Stimulated activated CD8-positive, alpha-beta memory T cell treated with anti-CD3 and anti-CD28 coated beads, Interleukin-12 subunit alpha, Interleukin-12 subunit beta, amount 100 ng/mL, for 24 hours (primary cell): ENCODE data around the gene KBTBD2.
"Not testable (repeated sequence)": the region's sequence is repeated elsewhere in the genome, so short reads cannot be mapped to it uniquely, and the experiment has no call there.

ENCODE experiments used
- DNase-seq: peaks from one replicate; pipeline ENCODE4 v3.0.0-alpha.2; 2020; ENCODE audit errors: extremely low read depth

The KBTBD2 gene

GRCh38 chr7:32893207-32893524 is 1.6 kb upstream of the KBTBD2 start:
- DNase-seq, result no peak

DNA sequence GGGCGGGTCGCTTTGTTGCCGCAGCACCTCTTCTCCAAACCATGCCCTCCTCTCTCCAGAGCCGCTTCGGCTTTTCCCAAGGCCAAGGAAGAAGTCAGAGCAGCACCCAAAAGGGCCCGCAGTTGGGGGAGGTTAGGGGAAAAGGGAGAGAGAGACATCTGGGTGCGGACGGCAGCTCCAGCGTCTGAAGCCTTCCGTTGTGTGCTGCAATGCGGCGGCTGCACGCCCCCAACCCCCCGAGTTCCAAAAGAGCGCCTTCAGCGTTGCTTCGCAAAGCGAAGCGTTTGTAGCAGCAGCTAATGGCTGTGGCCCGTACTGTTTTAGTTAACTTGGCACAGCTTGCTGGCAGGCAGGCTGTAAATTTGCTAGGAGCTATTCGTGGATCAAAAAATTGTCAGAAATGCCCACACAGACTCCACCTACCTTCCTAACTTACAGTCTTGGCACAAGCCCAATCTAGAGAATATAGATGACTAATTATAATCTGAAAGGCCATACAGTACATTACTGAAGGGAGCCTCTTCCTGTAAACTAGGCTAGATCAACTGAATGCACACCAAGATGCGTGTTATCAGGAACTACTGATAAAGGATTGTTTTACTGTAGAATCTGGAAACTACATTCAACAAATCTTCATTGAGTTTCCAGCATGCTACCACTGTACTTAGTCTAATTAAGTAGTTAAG is 1.1 kb upstream of the KBTBD2 start:
- DNase-seq, result no peak

- DNase-seq, result peak; percentile 95
Measured at GRCh38 chr7:32891800-32892520, 400 bp upstream of the KBTBD2 start.

- DNase-seq, result no peak
Measured at GRCh38 chr7:32890793-32891042, 842 bp downstream of the KBTBD2 start.

- DNase-seq, result no peak
Measured at GRCh38 chr7:32890010-32890792, 1.4 kb downstream of the KBTBD2 start.

DNA sequence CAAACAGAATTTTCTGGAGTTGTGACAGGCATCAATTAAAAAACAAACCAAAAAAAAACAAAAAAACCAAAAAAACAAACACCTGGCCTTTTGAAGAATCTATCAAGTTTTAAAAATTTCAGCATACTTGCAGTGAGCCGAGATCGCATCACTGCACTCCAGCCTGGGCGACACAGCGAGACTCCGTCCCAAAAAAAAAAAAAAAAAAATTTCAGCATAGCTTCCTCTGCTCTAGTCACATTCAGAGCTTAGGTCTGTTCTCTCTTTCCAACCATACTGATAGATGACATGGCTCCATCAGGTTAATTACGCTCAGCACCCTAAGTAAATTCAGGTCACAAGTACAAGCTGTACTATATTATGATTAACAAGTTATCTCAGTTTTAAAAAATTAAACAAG is 3.1 kb downstream of the KBTBD2 start:
- DNase-seq, result no peak

DNA sequence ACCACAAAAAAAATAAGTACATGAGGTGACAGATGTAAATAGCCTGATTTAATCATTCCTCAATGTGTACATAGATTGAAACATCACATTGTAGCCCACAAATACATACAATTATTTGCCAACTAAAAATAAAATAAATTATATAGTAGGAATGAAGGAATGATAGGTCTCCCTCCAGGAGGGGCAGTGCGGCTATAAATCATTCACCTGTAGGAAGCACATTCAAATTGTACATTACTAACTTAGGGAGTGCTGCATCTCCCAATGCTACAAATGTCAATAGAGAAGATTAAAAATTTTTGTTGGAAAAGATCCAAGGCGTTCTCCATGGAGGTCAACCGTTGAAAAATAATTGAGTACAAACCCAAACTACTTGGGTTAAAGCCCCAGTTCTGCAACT is 4.2 kb downstream of the KBTBD2 start:
- no peak for DNase-seq

GRCh38 chr7:32881074-32881982 is 10.2 kb downstream of the KBTBD2 start:
- DNase-seq, result no peak

- DNase-seq, result no peak
Measured at GRCh38 chr7:32879460-32879859, 12.1 kb downstream of the KBTBD2 start.

DNA sequence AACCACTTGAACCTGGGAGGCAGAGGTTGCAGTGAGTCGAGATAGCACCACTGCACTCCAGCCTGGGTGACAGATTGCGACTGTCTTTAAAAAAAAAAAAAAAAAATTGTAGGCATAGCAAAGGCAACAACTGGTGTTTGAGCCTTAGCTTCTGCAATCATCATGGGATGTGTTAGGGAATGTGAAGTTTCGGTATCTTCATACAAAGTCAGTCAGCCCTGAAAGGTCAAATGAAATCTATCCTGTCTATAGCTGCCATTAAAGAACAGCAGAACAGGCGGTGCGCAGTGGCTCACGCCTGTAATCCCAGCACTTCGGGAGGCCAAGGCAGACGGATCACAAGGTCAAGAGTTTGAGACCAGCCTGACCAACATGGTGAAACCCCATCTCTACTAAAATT is 13.5 kb downstream of the KBTBD2 start:
- DNase-seq, result not testable (repeated sequence)

GRCh38 chr7:32872421-32872820 is 19.1 kb downstream of the KBTBD2 start:
- no peak for DNase-seq

- no peak for DNase-seq
Measured at GRCh38 chr7:32871624-32872371, 19.8 kb downstream of the KBTBD2 start.

- DNase-seq, result no peak
Measured at GRCh38 chr7:32870298-32870697, 21.3 kb downstream of the KBTBD2 start.

- DNase-seq, result no peak
Measured at GRCh38 chr7:32869716-32870115, 21.8 kb downstream of the KBTBD2 start.

- no peak for DNase-seq
Measured at GRCh38 chr7:32868116-32868515, 23.4 kb downstream of the KBTBD2 start.

DNA sequence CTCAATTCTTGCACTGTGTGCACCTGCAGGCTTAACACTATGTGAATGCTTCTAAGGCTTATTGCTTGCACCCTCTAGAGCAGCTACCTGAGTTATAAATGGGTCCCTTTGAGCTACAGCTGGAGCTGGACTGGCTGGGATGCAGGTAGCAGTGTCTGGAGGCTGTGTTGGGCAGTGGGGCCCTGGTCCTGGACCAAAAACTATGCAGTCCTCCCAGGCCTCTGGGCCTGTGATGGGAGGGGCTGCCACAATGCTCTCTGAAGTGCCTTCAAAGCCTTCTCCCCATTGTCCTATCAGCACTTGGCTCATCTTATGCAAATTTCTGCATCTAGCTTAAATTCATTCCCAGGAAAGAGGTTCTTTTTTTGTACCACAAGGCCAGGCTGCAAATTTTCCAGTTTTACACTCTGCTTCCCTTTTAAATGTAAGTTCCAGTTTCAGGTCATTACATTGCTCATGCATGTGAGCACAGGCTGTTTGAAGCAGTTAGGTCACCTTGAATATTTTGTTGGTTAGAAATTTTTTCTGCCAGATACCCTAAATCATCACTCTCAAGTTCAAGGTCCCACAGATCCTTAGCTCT is 26.0 kb downstream of the KBTBD2 start:
- no peak for DNase-seq

GRCh38 chr7:32863872-32864271 is 27.7 kb downstream of the KBTBD2 start:
- not testable (repeated sequence) for DNase-seq

GRCh38 chr7:32860090-32860489 is 31.5 kb downstream of the KBTBD2 start:
- DNase-seq, result no peak

DNA sequence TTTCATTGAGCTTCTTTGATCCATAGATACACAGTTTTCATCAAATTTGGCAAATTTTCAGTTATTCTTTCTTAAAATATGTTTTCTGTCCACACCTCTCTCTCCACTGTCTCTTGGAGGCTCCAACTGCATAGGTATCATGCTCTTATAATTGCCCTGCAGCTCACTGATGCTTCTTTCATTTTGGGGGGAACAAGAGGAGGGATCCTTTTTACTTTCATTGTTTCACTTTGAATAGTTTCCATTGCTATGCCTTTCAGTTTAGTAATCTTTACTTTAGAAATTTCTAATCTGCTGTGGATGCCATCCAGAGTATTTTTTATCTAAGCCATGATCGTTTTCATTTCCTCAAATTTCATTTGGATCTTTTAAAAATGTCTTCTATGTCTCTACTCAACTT is 32.9 kb downstream of the KBTBD2 start:
- no peak for DNase-seq

GRCh38 chr7:32857063-32857462 is 34.5 kb downstream of the KBTBD2 start:
- DNase-seq, result not testable (repeated sequence)
